Glutamatergic neuron (in vitro differentiated cells): Measurements from ENCODE around the gene VCP. TPM values are rescaled to one million over a fixed set of nuclear protein-coding genes. Genes with fewer than 3 reads are reported as not detected.

ENCODE experiments used
- DNase-seq: peaks from one replicate; pipeline ENCODE4 v3.0.0; 2022
- H3K27ac Mint-ChIP-seq: one replicate; pipeline ENCODE4 v1.8.0; 2020; ENCODE audit warnings: mild to moderate bottlenecking, mixed read lengths, inconsistent platforms; ENCODE audit not compliant: unreplicated experiment
- H3K27me3 Mint-ChIP-seq: one replicate; pipeline ENCODE4 v1.8.0; 2020; ENCODE audit warnings: mild to moderate bottlenecking, moderate library complexity, mixed read lengths, inconsistent platforms; ENCODE audit not compliant: unreplicated experiment
- H3K36me3 Mint-ChIP-seq: one replicate; pipeline ENCODE4 v1.8.0; 2020; ENCODE audit warnings: mild to moderate bottlenecking, mixed read lengths, inconsistent platforms; ENCODE audit not compliant: unreplicated experiment
- H3K4me1 Mint-ChIP-seq: one replicate; pipeline ENCODE4 v1.8.0; 2020; ENCODE audit warnings: mild to moderate bottlenecking, low read depth, mixed read lengths, inconsistent platforms; ENCODE audit not compliant: unreplicated experiment
- H3K4me3 Mint-ChIP-seq: one replicate; pipeline ENCODE4 v1.8.0; 2020; ENCODE audit warnings: mild to moderate bottlenecking, mixed read lengths, inconsistent platforms; ENCODE audit not compliant: unreplicated experiment
- H3K9me3 Mint-ChIP-seq: one replicate; pipeline ENCODE4 v1.8.0; 2020; ENCODE audit warnings: mild to moderate bottlenecking, moderate library complexity, mixed read lengths, inconsistent platforms; ENCODE audit not compliant: unreplicated experiment
- CTCF ChIP-seq: fragments of 200-600 bp; sonication (generic); IDR thresholded peaks from one replicate; pipeline ENCODE4 v1.5.0; 2021; ENCODE audit not compliant: partially characterized antibody, unreplicated experiment
- total RNA-seq: library from RNA; stranded (reverse); fragmentation: NEBNext Ultra II Directional; extraction: Animal tissue kit (Norgen Biotek cat#: 25700); gene quantifications from one replicate; pipeline ENCODE4 v1.2.1, GENCODE V29; 2021; ENCODE audit not compliant: unreplicated experiment

Gene VCP
- total RNA-seq, 1 donor from 2014 or later, result 297 TPM

- Mint-ChIP-seq H3K9me3 (peaks cover 6% of the 10 kb centered on the region), H3K4me1 (peaks cover 21% of the 10 kb centered on the region), H3K4me3 (no peak overlapping the region), H3K27ac (no peak overlapping the region), H3K36me3 (peaks cover 10% of the 10 kb centered on the region), H3K27me3 (peaks cover 7% of the 10 kb centered on the region)
- TF ChIP-seq CTCF, result no peak
- no peak for DNase-seq
Observed at GRCh38 chr9:35067056-35067455, 5.4 kb downstream of the VCP start.

GRCh38 chr9:35060548-35061207, 11.7 kb downstream of the VCP start:
- Mint-ChIP-seq H3K4me3 (no peak overlapping the region), H3K9me3 (no peaks in the 10 kb centered on the region), H3K27ac (no peak overlapping the region), H3K36me3 (peaks cover 9% of the 10 kb centered on the region), H3K27me3 (no peaks in the 10 kb centered on the region), H3K4me1 (no peaks in the 10 kb centered on the region)
- DNase-seq, result no peak
- no peak for TF ChIP-seq CTCF

- H3K27me3 Mint-ChIP-seq, result no peaks in the 10 kb centered on the region
- no peak for TF ChIP-seq CTCF
- no peak overlapping the region for H3K4me3 Mint-ChIP-seq
- no peaks in the 10 kb centered on the region for H3K9me3 Mint-ChIP-seq
- DNase-seq, result no peak
- H3K36me3 Mint-ChIP-seq, result peaks cover 9% of the 10 kb centered on the region
- no peaks in the 10 kb centered on the region for H3K4me1 Mint-ChIP-seq
- no peak overlapping the region for H3K27ac Mint-ChIP-seq
Observed at GRCh38 chr9:35059438-35059837, 13.0 kb downstream of the VCP start.

- Mint-ChIP-seq H3K4me1 (no peaks in the 10 kb centered on the region), H3K36me3 (peaks cover 4% of the 10 kb centered on the region), H3K27ac (no peak overlapping the region), H3K27me3 (no peaks in the 10 kb centered on the region), H3K4me3 (no peak overlapping the region), H3K9me3 (peaks cover 2% of the 10 kb centered on the region)
- TF ChIP-seq CTCF, result no peak
- DNase-seq, result no peak
Observed at GRCh38 chr9:35057271-35057620, 15.2 kb downstream of the VCP start.

- Mint-ChIP-seq H3K27ac (no peak overlapping the region), H3K27me3 (no peaks in the 10 kb centered on the region), H3K9me3 (peaks cover 2% of the 10 kb centered on the region), H3K4me3 (no peak overlapping the region), H3K36me3 (peaks cover 4% of the 10 kb centered on the region), H3K4me1 (no peaks in the 10 kb centered on the region)
- TF ChIP-seq CTCF, result no peak
- DNase-seq, result no peak
Observed at GRCh38 chr9:35056571-35057270, 15.7 kb downstream of the VCP start.
